ENCODE data around the gene GPRIN2. TPM values are rescaled to one million over a fixed set of nuclear protein-coding genes. Genes with fewer than 3 reads are reported as not detected.

GPRIN2 gene
- total and polyA plus RNA-seq, 2 of the 8 experiments (the other 6 are each of a cell fraction or from before 2014, with no cell fraction given) = 14.3 to 18.6 TPM

DNA sequence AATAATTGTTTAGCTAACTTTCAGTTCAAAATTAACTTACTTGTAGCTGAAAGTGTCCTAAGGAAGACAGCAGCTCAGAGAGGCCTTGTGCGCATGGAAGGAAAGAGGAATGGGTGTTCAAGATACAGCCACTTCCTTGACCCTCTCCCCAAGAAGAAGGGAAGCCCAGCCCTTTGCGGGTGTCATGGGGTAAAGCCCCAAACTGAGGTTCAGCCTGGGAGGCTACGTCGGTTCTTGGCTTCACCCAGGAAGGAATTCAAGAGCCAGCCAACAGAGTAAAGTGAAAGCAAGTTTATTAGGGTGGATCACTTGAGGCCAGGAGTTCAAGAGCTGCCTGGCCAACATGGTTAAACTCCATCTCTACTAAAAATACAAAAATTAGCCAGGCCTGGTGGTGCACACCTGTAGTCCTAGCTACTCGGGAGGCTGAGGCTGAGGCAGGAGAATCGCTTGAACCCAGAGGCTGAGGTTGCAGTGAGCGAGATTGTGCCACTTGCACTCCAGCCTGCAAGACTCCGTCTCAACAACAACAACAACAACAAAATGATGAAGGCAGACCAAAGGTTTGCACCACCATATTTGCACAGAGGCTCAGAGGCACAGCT, 15.9 kb downstream of the GPRIN2 start:
- Histone ChIP-seq H3K9ac (replicated peaks in 1 of 4; ENCODE audit: extremely low read depth in 1 of 4, low read depth in 3 of 4, low read length in 3 of 4) (0 out of 7 replicates have a peak overlapping the region, but pooled peaks of 1 of the 4 experiments have one; percentile 1), H4K20me1 (replicated peaks in 1 of 2; ENCODE audit: control insufficient read depth in 1 of 2, insufficient read depth in 2 of 2, low read length in 2 of 2) (peaks cover 0 to 1% of the 10 kb centered on the region in 2 experiments), H3K23ac (ENCODE audit: insufficient read length) (no peak overlapping the region), H4K8ac (ENCODE audit: extremely low read depth, insufficient read depth, low read length) (peak overlapping the region; percentile 92), H3K27me3 (replicated peaks in 1 of 4; ENCODE audit: control insufficient read depth in 3 of 4, extremely low read depth in 1 of 4, insufficient read depth in 3 of 4, low read length in 3 of 4) (peaks cover 0 to 6% (median 1%) of the 10 kb centered on the region in 4 experiments; a peak in 4 of 7 replicates), H2BK12ac (ENCODE audit: low read depth, low read length) (peak overlapping the region; percentile 17; the same call in 1 of the 2 replicates), H3K18ac (ENCODE audit: extremely low read depth, low read length) (peak overlapping the region; percentile 62; the same call in 1 of the 2 replicates), H3K27ac (ENCODE audit: low read depth, low read length) (no peak overlapping the region), H3K23me2 (ENCODE audit: low read depth, low read length) (peaks cover 2% of the 10 kb centered on the region; the same call in 1 of the 2 replicates), H3K79me2 (ENCODE audit: control insufficient read depth in 1 of 2, insufficient read depth in 2 of 2, low read length in 2 of 2) (no peaks in the 10 kb centered on the region), H3K4ac (replicated peaks; ENCODE audit: insufficient read length, low read depth, low read length) (no peak overlapping the region), H2BK120ac (replicated peaks; ENCODE audit: low read depth, low read length) (no peak overlapping the region), H3K9me3 (ENCODE audit: insufficient read depth in 2 of 2, low read depth in 1 of 2, low read length in 1 of 2) (no peaks in the 10 kb centered on the region), H3K56ac (replicated peaks; ENCODE audit: insufficient read length, low read depth, low read length) (no peak overlapping the region), H3K14ac (ENCODE audit: insufficient read length) (no peak overlapping the region), H2BK15ac (ENCODE audit: low read length) (peak overlapping the region; percentile 11), H3K36me3 (ENCODE audit: control insufficient read depth in 2 of 4, insufficient read depth in 4 of 4, low read length in 3 of 4) (no peaks in the 10 kb centered on the region), H4K91ac (replicated peaks; ENCODE audit: insufficient read length, low read length) (peak overlapping the region; percentile 12), H4K5ac (ENCODE audit: insufficient read length, low read depth, low read length) (no peak overlapping the region), H2AFZ (ENCODE audit: low read length) (peak overlapping the region; percentile 54), H3K79me1 (ENCODE audit: low read depth, low read length) (no peaks in the 10 kb centered on the region), H2AK5ac (ENCODE audit: low read depth, low read length) (no peak overlapping the region), H3K4me3 (ENCODE audit: extremely low read depth in 1 of 4, insufficient read depth in 2 of 4, low read depth in 3 of 4, low read length in 4 of 4) (peak overlapping the region; percentile 48 to 61 (median 52); a peak in 7 of 8 replicates), H3K4me1 (replicated peaks in 1 of 4; ENCODE audit: control insufficient read depth in 3 of 4, insufficient read depth in 4 of 4, low read length in 3 of 4) (peaks cover 13 to 16% (median 16%) of the 10 kb centered on the region in 4 experiments), H3K4me2 (ENCODE audit: insufficient read depth in 1 of 2, low read depth in 2 of 2, low read length in 2 of 2) (peak overlapping the region; percentile 55 to 78), H2BK20ac (ENCODE audit: low read length) (peak overlapping the region; percentile 27; the same call in 1 of the 2 replicates), H2BK5ac (ENCODE audit: low read depth, low read length) (0 out of 2 replicates have a peak overlapping the region, but pooled peaks have one; percentile 18)
- CTCF ChIA-PET (ENCODE audit: partially characterized antibody) = interaction anchor here (0.7 to 6.5 kb wide), 16 partner anchors 9 to 1731 kb away, joined by 3 to 46 read pairs (median 4); partner anchors contain the start of gene GPRIN2
- POLR2A ChIA-PET (ENCODE audit: partially characterized antibody) = interaction anchor here (1.2 to 2.5 kb wide), 2 partner anchors 10 kb away, joined by 6 to 7 read pairs; no protein-coding TSS in a partner anchor
- DNase-seq (ENCODE audit: low read depth in 1 of 2, low spot score in 2 of 2) (no peak), FAIRE-seq (no peak)
- WGBS, 2 experiments (ENCODE audit: extremely low coverage in 1 of 2, insufficient coverage in 1 of 2, insufficient read length in 1 of 2, insufficient replicate concordance in 2 of 2, low coverage in 1 of 2, low lambda C conversion rate in 2 of 2, missing lambda C conversion rate in 1 of 2) = 89% methylated on average over 8 of the region's 8 CpGs; no CpG with 5 or more reads in 1 of the 2 experiments
- TF ChIP-seq, protein P1, sequence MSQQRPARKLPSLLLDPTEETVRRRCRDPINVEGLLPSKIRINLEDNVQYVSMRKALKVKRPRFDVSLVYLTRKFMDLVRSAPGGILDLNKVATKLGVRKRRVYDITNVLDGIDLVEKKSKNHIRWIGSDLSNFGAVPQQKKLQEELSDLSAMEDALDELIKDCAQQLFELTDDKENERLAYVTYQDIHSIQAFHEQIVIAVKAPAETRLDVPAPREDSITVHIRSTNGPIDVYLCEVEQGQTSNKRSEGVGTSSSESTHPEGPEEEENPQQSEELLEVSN (IDR thresholded peaks at IDR 0.05) = no peak
- TF ChIP-seq TCF12 (IDR thresholded peaks at IDR 0.05; ENCODE audit: low read depth, low read length) (no peak), HDAC2 (IDR thresholded peaks at IDR 0.05; ENCODE audit: borderline replicate concordance in 1 of 2, low read depth in 2 of 2, low read length in 2 of 2) (0 out of 4 replicates have a peak, but pooled peaks of 1 of the 2 experiments have one; percentile 27), SUZ12 (IDR thresholded peaks at IDR 0.05; ENCODE audit: low read length) (no peak)
- TF ChIP-seq, protein P2, sequence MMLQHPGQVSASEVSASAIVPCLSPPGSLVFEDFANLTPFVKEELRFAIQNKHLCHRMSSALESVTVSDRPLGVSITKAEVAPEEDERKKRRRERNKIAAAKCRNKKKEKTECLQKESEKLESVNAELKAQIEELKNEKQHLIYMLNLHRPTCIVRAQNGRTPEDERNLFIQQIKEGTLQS (IDR thresholded peaks at IDR 0.05; ENCODE audit: insufficient read depth, low read depth, low read length) = no peak
- TF ChIP-seq, protein P3, sequence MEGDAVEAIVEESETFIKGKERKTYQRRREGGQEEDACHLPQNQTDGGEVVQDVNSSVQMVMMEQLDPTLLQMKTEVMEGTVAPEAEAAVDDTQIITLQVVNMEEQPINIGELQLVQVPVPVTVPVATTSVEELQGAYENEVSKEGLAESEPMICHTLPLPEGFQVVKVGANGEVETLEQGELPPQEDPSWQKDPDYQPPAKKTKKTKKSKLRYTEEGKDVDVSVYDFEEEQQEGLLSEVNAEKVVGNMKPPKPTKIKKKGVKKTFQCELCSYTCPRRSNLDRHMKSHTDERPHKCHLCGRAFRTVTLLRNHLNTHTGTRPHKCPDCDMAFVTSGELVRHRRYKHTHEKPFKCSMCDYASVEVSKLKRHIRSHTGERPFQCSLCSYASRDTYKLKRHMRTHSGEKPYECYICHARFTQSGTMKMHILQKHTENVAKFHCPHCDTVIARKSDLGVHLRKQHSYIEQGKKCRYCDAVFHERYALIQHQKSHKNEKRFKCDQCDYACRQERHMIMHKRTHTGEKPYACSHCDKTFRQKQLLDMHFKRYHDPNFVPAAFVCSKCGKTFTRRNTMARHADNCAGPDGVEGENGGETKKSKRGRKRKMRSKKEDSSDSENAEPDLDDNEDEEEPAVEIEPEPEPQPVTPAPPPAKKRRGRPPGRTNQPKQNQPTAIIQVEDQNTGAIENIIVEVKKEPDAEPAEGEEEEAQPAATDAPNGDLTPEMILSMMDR (IDR thresholded peaks at IDR 0.05; ENCODE audit: control extremely low read depth in 1 of 3, insufficient read depth in 1 of 3, low read depth in 1 of 3, low read length in 3 of 3) = 0 out of 4 replicates have a peak, but pooled peaks of 1 of the 3 experiments have one; percentile 0
